ENCODE measurements around the gene ZSWIM5.
A peak's percentile ranks its signal among the peaks of the same experiment; 100 is the strongest.
"Not testable (repeated sequence)": the region's sequence is repeated elsewhere in the genome, so short reads cannot be mapped to it uniquely, and the experiment has no call there.

The ZSWIM5 gene

GRCh38 chr1:45004281-45004920 lies 202.0 kb downstream of the ZSWIM5 start:
- Mint-ChIP-seq H3K36me3 (ENCODE audit: insufficient read depth) (peaks cover 45% of the 10 kb centered on the region), H3K27me3 (no peaks in the 10 kb centered on the region), H3K9me3 (no peaks in the 10 kb centered on the region), H3K27ac (peak overlapping the region in 1 of 2 donors; percentile 22), H3K4me3 (no peak overlapping the region), H3K4me1 (ENCODE audit: low read depth in 2 of 2) (peaks cover 8 to 20% of the 10 kb centered on the region in 2 donors)
- DNase-seq (no peak), ATAC-seq (replicated peaks) (no peak)

GRCh38 chr1:45003741-45004140 lies 202.7 kb downstream of the ZSWIM5 start:
- no peaks in the 10 kb centered on the region for H3K9me3 Mint-ChIP-seq
- no peak for ATAC-seq (replicated peaks)
- DNase-seq = no peak
- H3K4me1 Mint-ChIP-seq (ENCODE audit: low read depth in 2 of 2) = peaks cover 2 to 13% of the 10 kb centered on the region in 2 donors
- H3K27me3 Mint-ChIP-seq = no peaks in the 10 kb centered on the region
- no peak overlapping the region for H3K4me3 Mint-ChIP-seq
- no peak overlapping the region for H3K27ac Mint-ChIP-seq
- H3K36me3 Mint-ChIP-seq (ENCODE audit: insufficient read depth) = peaks cover 42% of the 10 kb centered on the region

- no peak for DNase-seq
- H3K27me3 Mint-ChIP-seq = no peaks in the 10 kb centered on the region
- peaks cover 39% of the 10 kb centered on the region for H3K36me3 Mint-ChIP-seq (ENCODE audit: insufficient read depth)
- ATAC-seq (replicated peaks) = no peak
- no peak overlapping the region for H3K4me3 Mint-ChIP-seq
- no peaks in the 10 kb centered on the region for H3K9me3 Mint-ChIP-seq
- peaks cover 0 to 11% of the 10 kb centered on the region in 2 donors for H3K4me1 Mint-ChIP-seq (ENCODE audit: low read depth in 2 of 2)
- peak overlapping the region in 1 of 2 donors; percentile 60 for H3K27ac Mint-ChIP-seq
Measured at GRCh38 chr1:45002650-45003645, 203.5 kb downstream of the ZSWIM5 start.

- H3K27ac Mint-ChIP-seq = peak overlapping the region in 1 of 2 donors; percentile 18
Measured at GRCh38 chr1:45001576-45001975, 204.8 kb downstream of the ZSWIM5 start.

GRCh38 chr1:45001011-45001481 lies 205.4 kb downstream of the ZSWIM5 start:
- peaks cover 26% of the 10 kb centered on the region for H3K36me3 Mint-ChIP-seq (ENCODE audit: insufficient read depth)
- ATAC-seq (replicated peaks) = no peak
- H3K4me3 Mint-ChIP-seq = no peak overlapping the region
- H3K27ac Mint-ChIP-seq = peak overlapping the region; percentile 12 to 39
- H3K4me1 Mint-ChIP-seq (ENCODE audit: low read depth in 2 of 2) = peaks cover 0 to 8% of the 10 kb centered on the region in 2 donors
- no peaks in the 10 kb centered on the region for H3K9me3 Mint-ChIP-seq
- no peak for DNase-seq
- H3K27me3 Mint-ChIP-seq = no peaks in the 10 kb centered on the region

More at GRCh38 chr1:45001576-45001975, 204.8 kb downstream of the ZSWIM5 start:
- not testable (repeated sequence) for H3K27me3 Mint-ChIP-seq; H3K9me3 Mint-ChIP-seq; ATAC-seq (replicated peaks); H3K4me1 Mint-ChIP-seq (ENCODE audit: low read depth in 2 of 2); DNase-seq; H3K4me3 Mint-ChIP-seq
- peaks cover 31% of the 10 kb centered on the region for H3K36me3 Mint-ChIP-seq (ENCODE audit: insufficient read depth)

- Mint-ChIP-seq H3K27me3 (no peaks in the 10 kb centered on the region), H3K27ac (no peak overlapping the region), H3K36me3 (ENCODE audit: insufficient read depth) (peaks cover 12% of the 10 kb centered on the region), H3K4me3 (no peak overlapping the region), H3K4me1 (ENCODE audit: low read depth in 2 of 2) (peaks cover 0 to 5% of the 10 kb centered on the region in 2 donors), H3K9me3 (no peaks in the 10 kb centered on the region)
- DNase-seq (no peak), ATAC-seq (replicated peaks) (no peak)
Measured at GRCh38 chr1:44999232-44999631, 207.2 kb downstream of the ZSWIM5 start.

- H3K27ac Mint-ChIP-seq = no peak overlapping the region
- no peak for DNase-seq
- H3K9me3 Mint-ChIP-seq = no peaks in the 10 kb centered on the region
- H3K36me3 Mint-ChIP-seq (ENCODE audit: insufficient read depth) = peaks cover 3% of the 10 kb centered on the region
- H3K4me1 Mint-ChIP-seq (ENCODE audit: low read depth in 2 of 2) = no peaks in the 10 kb centered on the region
- no peak overlapping the region for H3K4me3 Mint-ChIP-seq
- no peaks in the 10 kb centered on the region for H3K27me3 Mint-ChIP-seq
- ATAC-seq (replicated peaks) = no peak
Measured at GRCh38 chr1:44995467-44996238, 210.8 kb downstream of the ZSWIM5 start.

- Mint-ChIP-seq H3K4me3 (no peak overlapping the region), H3K36me3 (ENCODE audit: insufficient read depth) (no peaks in the 10 kb centered on the region), H3K9me3 (no peaks in the 10 kb centered on the region), H3K27ac (no peak overlapping the region), H3K27me3 (no peaks in the 10 kb centered on the region), H3K4me1 (ENCODE audit: low read depth in 2 of 2) (no peaks in the 10 kb centered on the region)
- no peak for ATAC-seq (replicated peaks)
- no peak for DNase-seq
Measured at GRCh38 chr1:44994309-44994898, 212.0 kb downstream of the ZSWIM5 start.

GRCh38 chr1:44988531-44989156 lies 217.8 kb downstream of the ZSWIM5 start:
- no peaks in the 10 kb centered on the region for H3K9me3 Mint-ChIP-seq
- no peak for DNase-seq
- H3K4me3 Mint-ChIP-seq = no peak overlapping the region
- H3K27me3 Mint-ChIP-seq = no peaks in the 10 kb centered on the region
- no peak for ATAC-seq (replicated peaks)
- H3K27ac Mint-ChIP-seq = no peak overlapping the region
- H3K36me3 Mint-ChIP-seq (ENCODE audit: insufficient read depth) = no peaks in the 10 kb centered on the region
- H3K4me1 Mint-ChIP-seq (ENCODE audit: low read depth in 2 of 2) = peaks cover 15 to 20% of the 10 kb centered on the region in 2 donors

GRCh38 chr1:44985747-44986359 lies 220.6 kb downstream of the ZSWIM5 start:
- ATAC-seq (replicated peaks) (no peak), DNase-seq (no peak)
- Mint-ChIP-seq H3K4me3 (peak overlapping the region; percentile 97 to 98), H3K9me3 (no peaks in the 10 kb centered on the region), H3K4me1 (ENCODE audit: low read depth in 2 of 2) (peaks cover 21 to 23% of the 10 kb centered on the region in 2 donors), H3K27me3 (no peaks in the 10 kb centered on the region), H3K36me3 (ENCODE audit: insufficient read depth) (peaks cover 5% of the 10 kb centered on the region), H3K27ac (peak overlapping the region; percentile 88 to 94)

GRCh38 chr1:44977372-44977771 lies 229.0 kb downstream of the ZSWIM5 start:
- H3K36me3 Mint-ChIP-seq (ENCODE audit: insufficient read depth) = peaks cover 51% of the 10 kb centered on the region
- H3K4me1 Mint-ChIP-seq (ENCODE audit: low read depth in 2 of 2) = not testable (repeated sequence)

GRCh38 chr1:44976252-44976651 lies 230.2 kb downstream of the ZSWIM5 start:
- Mint-ChIP-seq H3K4me1 (ENCODE audit: low read depth in 2 of 2) (peaks cover 0 to 4% of the 10 kb centered on the region in 2 donors), H3K36me3 (ENCODE audit: insufficient read depth) (peaks cover 54% of the 10 kb centered on the region), H3K9me3 (no peaks in the 10 kb centered on the region), H3K4me3 (no peak overlapping the region), H3K27me3 (no peaks in the 10 kb centered on the region), H3K27ac (no peak overlapping the region)
- DNase-seq (no peak), ATAC-seq (replicated peaks) (no peak)

More at GRCh38 chr1:44977372-44977771, 229.0 kb downstream of the ZSWIM5 start:
- not testable (repeated sequence) for DNase-seq; H3K4me3 Mint-ChIP-seq; ATAC-seq (replicated peaks); H3K27me3 Mint-ChIP-seq; H3K9me3 Mint-ChIP-seq
- peak overlapping the region in 1 of 2 donors; percentile 63 for H3K27ac Mint-ChIP-seq

Measured in effector memory CD8-positive, alpha-beta T cell (primary cell).